DOHH2 (cell line): Measurements from ENCODE around the gene C17orf107.
"Not testable (repeated sequence)": the region's sequence is repeated elsewhere in the genome, so short reads cannot be mapped to it uniquely, and the experiment has no call there.

ENCODE experiments used
- EZH2phosphoT487 ChIP-seq: fragments of 200-600 bp; sonication (generic); IDR thresholded peaks from 2 replicates; pipeline ENCODE4 v1.6.1; 2017; ENCODE audit warnings: borderline replicate concordance, mild to moderate bottlenecking, antibody characterized with exemption, low read length, moderate library complexity, mixed read lengths
- TF ChIP-seq, protein P1 (sequence below): fragments of 200-600 bp; sonication (generic); IDR thresholded peaks from one replicate; pipeline ENCODE4 v1.5.1; 2014; ENCODE audit warnings: antibody characterized with exemption, mild to moderate bottlenecking, low read depth, low read length; ENCODE audit not compliant: poor library complexity, severe bottlenecking

GRCh38 chr17:4914551-4914950, 15.2 kb downstream of the C17orf107 start:
- TF ChIP-seq EZH2phosphoT487 = not testable (repeated sequence)
- TF ChIP-seq, protein P1, sequence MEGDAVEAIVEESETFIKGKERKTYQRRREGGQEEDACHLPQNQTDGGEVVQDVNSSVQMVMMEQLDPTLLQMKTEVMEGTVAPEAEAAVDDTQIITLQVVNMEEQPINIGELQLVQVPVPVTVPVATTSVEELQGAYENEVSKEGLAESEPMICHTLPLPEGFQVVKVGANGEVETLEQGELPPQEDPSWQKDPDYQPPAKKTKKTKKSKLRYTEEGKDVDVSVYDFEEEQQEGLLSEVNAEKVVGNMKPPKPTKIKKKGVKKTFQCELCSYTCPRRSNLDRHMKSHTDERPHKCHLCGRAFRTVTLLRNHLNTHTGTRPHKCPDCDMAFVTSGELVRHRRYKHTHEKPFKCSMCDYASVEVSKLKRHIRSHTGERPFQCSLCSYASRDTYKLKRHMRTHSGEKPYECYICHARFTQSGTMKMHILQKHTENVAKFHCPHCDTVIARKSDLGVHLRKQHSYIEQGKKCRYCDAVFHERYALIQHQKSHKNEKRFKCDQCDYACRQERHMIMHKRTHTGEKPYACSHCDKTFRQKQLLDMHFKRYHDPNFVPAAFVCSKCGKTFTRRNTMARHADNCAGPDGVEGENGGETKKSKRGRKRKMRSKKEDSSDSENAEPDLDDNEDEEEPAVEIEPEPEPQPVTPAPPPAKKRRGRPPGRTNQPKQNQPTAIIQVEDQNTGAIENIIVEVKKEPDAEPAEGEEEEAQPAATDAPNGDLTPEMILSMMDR = not testable (repeated sequence)
